Caco-2 (cell line): ENCODE measurements around the gene SLC4A3. TPM values are rescaled to one million over a fixed set of nuclear protein-coding genes. Genes with fewer than 3 reads are reported as not detected.

Experiments
- BruUV-seq: library from RNA; stranded (reverse); fragments of 400-500 nt; replicated peaks from 2 replicates; lab custom pipeline; 2021; lab: Mats Ljungman, UMichigan
- CTCF ChIA-PET: fragments of 300-600 bp; sonication (Branson Sonifier 250); formaldehyde crosslinking; loops from one replicate; lab custom pipeline; 2022; ENCODE audit warnings: antibody characterized with exemption; lab: Charles Lee
- POLR2A ChIA-PET: fragments of 300-600 bp; sonication (Branson Sonifier 250); formaldehyde crosslinking; loops from one replicate; lab custom pipeline; 2022; ENCODE audit warnings: antibody characterized with exemption; lab: Charles Lee
- DNase-seq, 2 experiments: peaks; one replicate each; pipeline versions ENCODE4 v3.0.0 to v3.0.0-alpha.2; 2020 to 2022
- H3K27me3 ChIP-seq: replicated peaks from 2 replicates; pipeline ENCODE4 v1.6.0; 2011; ENCODE audit warnings: low read length; ENCODE audit not compliant: control insufficient read depth, insufficient read depth
- H3K36me3 ChIP-seq: 2 replicates; pipeline ENCODE4 v1.5.1; 2011; ENCODE audit warnings: low read length; ENCODE audit not compliant: control insufficient read depth, insufficient read depth
- H3K4me1 ChIP-seq: fragments of 250-450 bp; sonication (Bioruptor Pico); 2 replicates; pipeline ENCODE4 v1.5.1; 2020; ENCODE audit warnings: mild to moderate bottlenecking
- H3K4me3 ChIP-seq: 2 replicates; pipeline ENCODE4 v1.5.1; 2011; ENCODE audit warnings: low read depth, mild to moderate bottlenecking, control low read depth, low read length
- H3K9me3 ChIP-seq: fragments of 250-450 bp; sonication (Bioruptor Pico); 2 replicates; pipeline ENCODE4 v1.5.1; 2020; ENCODE audit warnings: mild to moderate bottlenecking, moderate library complexity
- H3K27ac Mint-ChIP-seq: one replicate; pipeline ENCODE4 v1.8.0; 2022; ENCODE audit warnings: mixed read lengths; ENCODE audit not compliant: unreplicated experiment
- H3K27me3 Mint-ChIP-seq: one replicate; pipeline ENCODE4 v1.8.0; 2022; ENCODE audit warnings: mixed read lengths; ENCODE audit not compliant: insufficient read depth, unreplicated experiment
- H3K36me3 Mint-ChIP-seq: one replicate; pipeline ENCODE4 v1.8.0; 2022; ENCODE audit warnings: mild to moderate bottlenecking, mixed read lengths; ENCODE audit not compliant: insufficient read depth, unreplicated experiment
- H3K4me1 Mint-ChIP-seq: one replicate; pipeline ENCODE4 v1.8.0; 2022; ENCODE audit warnings: low read depth, mixed read lengths; ENCODE audit not compliant: unreplicated experiment
- H3K4me3 Mint-ChIP-seq: one replicate; pipeline ENCODE4 v1.8.0; 2022; ENCODE audit warnings: mild to moderate bottlenecking, moderate library complexity, mixed read lengths; ENCODE audit not compliant: unreplicated experiment
- H3K9me3 Mint-ChIP-seq: one replicate; pipeline ENCODE4 v1.8.0; 2022; ENCODE audit warnings: mixed read lengths; ENCODE audit not compliant: unreplicated experiment
- CTCF ChIP-seq, 2 experiments: fragments of 200-600 bp in 1 of 2; IDR thresholded peaks; 1 replicate in 1 of 2; 2 replicates in 1 of 2; pipeline versions ENCODE4 v1.5.1 to v1.8.0; 2011 to 2022; ENCODE audit warnings: antibody characterized with exemption in 1 of 2, control low read depth in 1 of 2, inconsistent platforms in 1 of 2, low read depth in 1 of 2, low read length in 1 of 2, mild to moderate bottlenecking in 1 of 2, moderate library complexity in 1 of 2; ENCODE audit not compliant: insufficient read depth in 1 of 2, severe bottlenecking in 1 of 2, unreplicated experiment in 1 of 2
- intact Hi-C: fragments of 100-400 bp; cut with micrococcal nuclease; formaldehyde crosslinking; loops from one replicate; pipeline ENCODE4 v1.10.0; 2022; ENCODE audit not compliant: unreplicated experiment
- total RNA-seq: library from RNA; stranded (reverse); gene quantifications from 2 replicates; pipeline ENCODE4 v1.2.3, GENCODE V29; 2022

Gene SLC4A3
- total RNA-seq, 1 experiment from 2014 or later = 6.2 TPM

- Histone ChIP-seq H3K36me3 (no peaks in the 10 kb centered on the region), H3K4me1 (peaks cover 12% of the 10 kb centered on the region; the same call in 1 of the 2 replicates), H3K27me3 (no peaks in the 10 kb centered on the region), H3K4me3 (no peak overlapping the region), H3K9me3 (no peaks in the 10 kb centered on the region)
- no peak for DNase-seq
- Mint-ChIP-seq H3K4me1 (peaks cover 21% of the 10 kb centered on the region), H3K4me3 (no peak overlapping the region), H3K36me3 (no peaks in the 10 kb centered on the region), H3K27me3 (peaks cover 2% of the 10 kb centered on the region), H3K9me3 (no peaks in the 10 kb centered on the region), H3K27ac (no peak overlapping the region)
- intact Hi-C loops = no loop called here
- ChIA-PET CTCF (no interaction called here), POLR2A (no interaction called here)
- BruUV-seq = no TSS peak
- no peak for TF ChIP-seq CTCF (IDR thresholded peaks at IDR 0.05; ENCODE audit: insufficient read depth in 1 of 2, low read depth in 1 of 2, low read length in 1 of 2, severe bottlenecking in 1 of 2, unreplicated experiment in 1 of 2)
Observed at GRCh38 chr2:219581346-219581745, 46.1 kb upstream of the SLC4A3 start.

GRCh38 chr2:219591091-219591490 lies 36.3 kb upstream of the SLC4A3 start:
- Mint-ChIP-seq H3K27ac (no peak overlapping the region), H3K4me3 (no peak overlapping the region), H3K27me3 (peaks cover 3% of the 10 kb centered on the region), H3K4me1 (no peaks in the 10 kb centered on the region), H3K9me3 (no peaks in the 10 kb centered on the region), H3K36me3 (no peaks in the 10 kb centered on the region)
- H3K4me3 ChIP-seq = no peak overlapping the region
- CTCF ChIA-PET = interaction anchor here (0.6 kb wide), 1 partner anchor 315 kb away, joined by 5 read pairs; no protein-coding TSS in a partner anchor
- H3K27me3 ChIP-seq = no peaks in the 10 kb centered on the region
- H3K9me3 ChIP-seq = no peaks in the 10 kb centered on the region
- no TSS peak for BruUV-seq
- no peak for DNase-seq
- no peak for TF ChIP-seq CTCF (IDR thresholded peaks at IDR 0.05; ENCODE audit: insufficient read depth in 1 of 2, low read depth in 1 of 2, low read length in 1 of 2, severe bottlenecking in 1 of 2, unreplicated experiment in 1 of 2)
- intact Hi-C loops = no loop called here
- peaks cover 9% of the 10 kb centered on the region for H3K4me1 ChIP-seq
- H3K36me3 ChIP-seq = no peaks in the 10 kb centered on the region
- POLR2A ChIA-PET = no interaction called here

- peaks cover 8% of the 10 kb centered on the region for H3K36me3 Mint-ChIP-seq
- no TSS peak for BruUV-seq
- CTCF ChIA-PET = no interaction called here
- H3K9me3 ChIP-seq = no peaks in the 10 kb centered on the region
- peaks cover 18% of the 10 kb centered on the region for H3K4me1 ChIP-seq
- no peaks in the 10 kb centered on the region for H3K9me3 Mint-ChIP-seq
- peaks cover 2% of the 10 kb centered on the region for H3K27me3 Mint-ChIP-seq
- no peak overlapping the region for H3K4me3 Mint-ChIP-seq
- H3K27ac Mint-ChIP-seq = no peak overlapping the region
- TF ChIP-seq CTCF (IDR thresholded peaks at IDR 0.05; ENCODE audit: insufficient read depth in 1 of 2, low read depth in 1 of 2, low read length in 1 of 2, severe bottlenecking in 1 of 2, unreplicated experiment in 1 of 2) = no peak
- H3K27me3 ChIP-seq = no peaks in the 10 kb centered on the region
- intact Hi-C loops = no loop called here
- POLR2A ChIA-PET = no interaction called here
- H3K36me3 ChIP-seq = no peaks in the 10 kb centered on the region
- no peak for DNase-seq
- H3K4me1 Mint-ChIP-seq = no peaks in the 10 kb centered on the region
- no peak overlapping the region for H3K4me3 ChIP-seq
Observed at GRCh38 chr2:219592736-219593135, 34.7 kb upstream of the SLC4A3 start.
